ENCODE data around the gene PUS1. TPM values are rescaled to one million over a fixed set of nuclear protein-coding genes. Genes with fewer than 3 reads are reported as not detected.
A peak's percentile ranks its signal among the peaks of the same experiment; 100 is the strongest.
"Not testable (repeated sequence)": the region's sequence is repeated elsewhere in the genome, so short reads cannot be mapped to it uniquely, and the experiment has no call there.

PUS1 gene
- total RNA-seq, 5 donors from 2014 or later (not counting 1 experiment from before 2014, with no cell fraction given), result 27.8 to 71.4 (median 66.5) TPM

DNA sequence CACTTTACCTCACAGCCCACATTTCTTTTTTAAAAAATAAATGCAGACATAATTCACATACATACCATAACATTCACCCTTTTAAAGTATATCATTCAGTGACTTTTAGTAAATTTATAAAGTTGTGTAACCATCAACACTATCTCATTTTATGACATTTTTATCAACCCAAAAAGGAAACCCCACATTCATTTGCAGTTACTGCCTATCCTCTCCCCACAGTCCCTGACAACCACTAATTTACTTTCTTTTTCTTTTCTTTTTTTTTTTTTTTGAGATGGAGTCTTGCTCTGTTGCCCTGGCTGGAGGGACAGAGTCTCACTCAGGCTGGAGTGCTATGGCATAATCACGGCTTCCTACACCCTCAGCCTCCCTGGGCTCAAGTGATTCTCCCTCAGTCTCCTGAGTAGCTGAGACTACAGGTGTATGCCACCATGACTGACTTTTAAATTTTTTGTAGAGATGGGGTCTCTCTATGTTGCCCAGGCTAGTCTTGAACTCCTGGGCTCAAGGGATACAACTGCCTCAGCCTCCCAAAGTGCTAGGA is 19.2 kb downstream of the PUS1 start:
- POLR2A ChIA-PET, result no interaction called here
- Histone ChIP-seq H3K27me3 (replicated peaks in 1 of 2; ENCODE audit: control insufficient read depth in 2 of 2, extremely low read depth in 1 of 2, insufficient read depth in 2 of 2, low read length in 1 of 2) (no peaks in the 10 kb centered on the region), H3K9me3 (no peaks in the 10 kb centered on the region), H3K27ac (ENCODE audit: low read length) (peak overlapping the region; percentile 60), H3K36me3 (ENCODE audit: control insufficient read depth in 2 of 2, extremely low read depth in 1 of 2, insufficient read depth in 1 of 2, low read length in 1 of 2) (peaks cover 4 to 13% of the 10 kb centered on the region in 2 donors), H3K4me3 (ENCODE audit: control insufficient read depth in 1 of 2, extremely low read depth in 1 of 2, low read length in 1 of 2) (no peak overlapping the region), H3K4me1 (ENCODE audit: control insufficient read depth in 1 of 2, extremely low read depth in 1 of 2, insufficient read depth in 2 of 2, low read length in 2 of 2) (peaks cover 4 to 42% of the 10 kb centered on the region in 2 experiments)
- no CpG with 5 or more reads among the region's 1 CpG for WGBS (ENCODE audit: insufficient coverage)
- CTCF ChIA-PET, result interaction anchor here in 1 of 2 donors (0.7 kb wide), 1 partner anchor 759 kb away, joined by 4 read pairs; no protein-coding TSS in a partner anchor
- H3K4me1 Mint-ChIP-seq, result peaks cover 24 to 37% (median 36%) of the 10 kb centered on the region in 3 donors
- no peak for ATAC-seq (replicated peaks in 1 of 4)
- no peaks in the 10 kb centered on the region for H3K9me3 Mint-ChIP-seq
- H3K4me3 Mint-ChIP-seq, result peak overlapping the region; percentile 61 to 89 (median 79)
- peak overlapping the region; percentile 87 to 90 for H3K27ac Mint-ChIP-seq
- H3K27me3 Mint-ChIP-seq, result no peaks in the 10 kb centered on the region
- peaks cover 13% of the 10 kb centered on the region for H3K36me3 Mint-ChIP-seq
- DNase-seq, result peak in 1 of 35 experiments; percentile 21

DNA sequence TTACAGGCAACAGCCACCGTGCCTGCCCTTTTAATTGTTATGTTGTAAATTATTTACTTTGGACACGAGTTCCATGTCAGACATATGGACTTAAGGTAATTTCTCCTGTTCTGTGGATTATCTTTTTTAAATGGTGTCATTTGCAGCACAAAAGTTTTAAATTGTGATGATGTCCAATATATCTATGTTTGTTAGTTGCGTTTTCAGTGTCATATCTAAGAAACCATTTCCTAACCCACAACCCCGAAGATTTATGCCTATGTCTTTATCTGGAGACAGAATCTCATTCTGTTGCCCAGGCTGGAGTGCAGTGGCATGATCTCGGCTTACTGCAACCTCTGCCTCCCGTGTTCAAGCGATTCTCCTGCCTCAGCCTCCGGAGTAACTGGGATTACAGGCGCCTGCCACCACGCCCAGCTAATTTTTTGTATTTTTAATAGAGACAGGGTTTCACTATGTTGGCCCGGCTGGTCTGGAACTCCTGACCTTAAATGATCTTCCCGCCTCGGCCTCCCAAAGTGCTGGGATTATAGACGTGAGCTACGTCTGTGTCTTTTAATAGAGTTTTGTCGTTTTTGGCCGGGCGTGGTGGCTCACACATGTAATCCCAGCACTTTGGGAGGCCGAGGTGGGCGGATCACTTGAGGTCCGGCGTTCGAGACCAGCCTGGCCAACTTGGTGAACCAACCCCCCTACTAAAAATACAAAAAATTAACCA is 19.8 kb downstream of the PUS1 start:
- peaks cover 26 to 42% (median 40%) of the 10 kb centered on the region in 3 donors for H3K4me1 Mint-ChIP-seq
- Histone ChIP-seq H3K4me3 (ENCODE audit: control insufficient read depth in 1 of 2, extremely low read depth in 1 of 2, low read length in 1 of 2) (peak overlapping the region; percentile 29 to 89), H3K4me1 (ENCODE audit: control insufficient read depth in 1 of 2, extremely low read depth in 1 of 2, insufficient read depth in 2 of 2, low read length in 2 of 2) (peaks cover 4 to 42% of the 10 kb centered on the region in 2 experiments), H3K27ac (ENCODE audit: low read length) (peak overlapping the region; percentile 60)
- not testable (repeated sequence) for H3K36me3 Mint-ChIP-seq; H3K36me3 ChIP-seq (ENCODE audit: control insufficient read depth in 2 of 2, extremely low read depth in 1 of 2, insufficient read depth in 1 of 2, low read length in 1 of 2); H3K9me3 ChIP-seq; H3K27me3 ChIP-seq (replicated peaks in 1 of 2; ENCODE audit: control insufficient read depth in 2 of 2, extremely low read depth in 1 of 2, insufficient read depth in 2 of 2, low read length in 1 of 2); ATAC-seq (replicated peaks in 1 of 4); H3K9me3 Mint-ChIP-seq; H3K27me3 Mint-ChIP-seq
- POLR2A ChIA-PET, result interaction anchor here in 1 of 2 donors (0.6 kb wide), 1 partner anchor 56 kb away, joined by 3 read pairs; no protein-coding TSS in a partner anchor
- WGBS (ENCODE audit: insufficient coverage), result 23% methylated on average over 2 of the region's 23 CpGs
- CTCF ChIA-PET, result interaction anchor here (0.5 to 1.8 kb wide), 4 partner anchors 19 to 1140 kb away, joined by 3 to 9 read pairs (median 4); no protein-coding TSS in a partner anchor
- H3K27ac Mint-ChIP-seq, result peak overlapping the region; percentile 87 to 90
- DNase-seq, result peak in 3 of 35 experiments; percentile 7 to 35 (median 10)
- H3K4me3 Mint-ChIP-seq, result peak overlapping the region; percentile 79 to 89 (median 79)

DNA sequence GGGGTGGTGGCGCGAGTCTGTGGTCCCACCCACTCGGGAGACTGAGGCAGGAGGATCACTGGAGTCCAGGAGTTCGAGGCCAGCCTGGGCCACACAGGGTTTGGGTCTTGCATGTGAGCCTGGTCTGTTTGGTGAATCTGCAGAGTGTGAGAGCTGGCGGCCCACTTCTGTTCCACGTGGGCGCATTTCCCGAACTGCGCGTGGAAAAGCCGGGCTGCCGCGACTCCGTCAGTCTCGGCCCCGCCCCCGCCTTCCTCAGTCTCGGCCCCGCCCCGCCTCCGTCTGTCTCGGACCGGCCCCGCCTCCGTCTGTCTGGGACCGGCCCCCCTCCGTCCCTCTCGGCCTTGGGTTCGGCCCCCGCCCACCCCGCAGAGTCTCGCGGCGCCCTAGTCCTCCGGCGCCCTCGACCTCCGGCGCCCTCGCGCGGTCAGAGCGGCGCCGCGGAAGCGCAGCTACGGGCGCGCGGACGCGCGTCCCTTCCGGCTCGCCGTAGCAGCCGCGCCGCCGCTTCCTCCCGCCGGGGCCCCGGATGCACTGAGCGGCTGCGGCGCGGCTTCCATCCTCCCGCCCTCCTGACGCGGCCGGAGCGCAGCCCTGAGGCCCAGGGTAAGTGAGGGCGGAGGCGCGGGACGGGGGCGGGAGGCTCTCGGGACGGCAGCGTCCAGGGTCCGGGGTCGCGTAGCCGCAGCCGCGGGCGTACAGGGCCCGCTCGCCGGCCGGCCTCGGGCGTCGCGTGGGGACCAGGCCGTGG is 20.5 kb downstream of the PUS1 start, which contains the start of gene EP400:
TSS of gene EP400 (plus strand) at position 512 of the 751 bp plus-strand sequence. CDS start 10,678 bp downstream, outside the sequence.
- ATAC-seq (replicated peaks in 1 of 4), result peak; percentile 89 to 96 (median 94)
- Histone ChIP-seq H3K9me3 (no peaks in the 10 kb centered on the region), H3K36me3 (ENCODE audit: control insufficient read depth in 2 of 2, extremely low read depth in 1 of 2, insufficient read depth in 1 of 2, low read length in 1 of 2) (peaks cover 1 to 2% of the 10 kb centered on the region in 2 donors), H3K27ac (ENCODE audit: low read length) (peak within 1 kb of the TSS; percentile 60), H3K4me3 (ENCODE audit: control insufficient read depth in 1 of 2, extremely low read depth in 1 of 2, low read length in 1 of 2) (peak within 1 kb of the TSS; percentile 73 to 89), H3K27me3 (replicated peaks in 1 of 2; ENCODE audit: control insufficient read depth in 2 of 2, extremely low read depth in 1 of 2, insufficient read depth in 2 of 2, low read length in 1 of 2) (no peaks in the 10 kb centered on the region), H3K4me1 (ENCODE audit: control insufficient read depth in 1 of 2, extremely low read depth in 1 of 2, insufficient read depth in 2 of 2, low read length in 2 of 2) (peaks cover 4 to 42% of the 10 kb centered on the region in 2 experiments)
- under 1% methylated on average over 94 of the region's 97 CpGs for WGBS (ENCODE audit: insufficient coverage)
- peak; percentile 71 to 96 (median 84) for DNase-seq
- no peaks in the 10 kb centered on the region for H3K9me3 Mint-ChIP-seq
- POLR2A ChIA-PET, result interaction anchor here (0.6 to 0.9 kb wide), 3 partner anchors 32 to 106 kb away, joined by 3 to 9 read pairs (median 3); no protein-coding TSS in a partner anchor
- H3K4me1 Mint-ChIP-seq, result peaks cover 28 to 44% (median 43%) of the 10 kb centered on the region in 3 donors
- H3K4me3 Mint-ChIP-seq, result peak within 1 kb of the TSS; percentile 89 to 93 (median 91)
- CTCF ChIA-PET, result interaction anchor here (0.5 to 1.8 kb wide), 6 partner anchors 10 to 1141 kb away, joined by 3 to 9 read pairs (median 4); no protein-coding TSS in a partner anchor
- no peaks in the 10 kb centered on the region for H3K27me3 Mint-ChIP-seq
- peaks cover 7% of the 10 kb centered on the region for H3K36me3 Mint-ChIP-seq
- H3K27ac Mint-ChIP-seq, result peak within 1 kb of the TSS; percentile 87 to 90

DNA sequence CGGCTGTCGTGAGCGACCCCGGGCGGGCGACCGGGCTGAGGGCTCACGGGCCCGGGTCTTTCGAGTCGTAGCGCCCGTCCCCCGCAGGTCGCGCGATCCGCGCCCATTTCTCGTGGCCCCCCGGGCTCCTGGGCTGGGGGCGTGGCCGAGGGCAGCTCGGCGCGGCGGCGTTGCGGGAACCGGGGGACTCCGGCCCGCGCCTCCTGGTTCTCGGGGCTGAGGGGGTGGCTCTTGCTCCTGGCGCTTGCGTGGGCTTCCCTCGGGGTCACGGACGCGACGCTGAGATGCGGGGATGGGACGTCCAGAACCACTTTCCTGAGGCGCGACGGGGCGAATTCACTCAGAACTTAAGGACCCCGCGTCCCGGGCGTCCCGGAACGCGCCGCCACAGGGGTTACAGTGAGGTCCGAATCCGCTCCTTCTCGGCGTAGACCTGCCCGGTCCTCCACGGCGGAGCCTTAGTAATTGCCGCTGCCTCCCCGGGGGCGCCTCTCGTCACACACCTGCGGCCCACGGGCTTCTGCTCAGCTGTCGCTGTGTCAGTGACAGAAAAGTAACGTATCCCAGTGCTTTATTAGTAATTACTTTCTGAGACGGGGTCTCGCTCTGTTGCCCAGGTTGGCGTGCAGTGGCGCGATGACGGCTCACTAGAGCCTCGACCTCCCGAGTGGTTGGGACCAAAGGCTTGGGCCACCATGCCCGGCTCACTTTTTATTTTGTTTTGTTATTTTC is 21.3 kb downstream of the PUS1 start:
- Histone ChIP-seq H3K4me3 (ENCODE audit: control insufficient read depth in 1 of 2, extremely low read depth in 1 of 2, low read length in 1 of 2) (peak overlapping the region; percentile 73 to 89), H3K4me1 (ENCODE audit: control insufficient read depth in 1 of 2, extremely low read depth in 1 of 2, insufficient read depth in 2 of 2, low read length in 2 of 2) (peaks cover 4 to 42% of the 10 kb centered on the region in 2 experiments), H3K27ac (ENCODE audit: low read length) (no peak overlapping the region), H3K27me3 (replicated peaks in 1 of 2; ENCODE audit: control insufficient read depth in 2 of 2, extremely low read depth in 1 of 2, insufficient read depth in 2 of 2, low read length in 1 of 2) (no peaks in the 10 kb centered on the region), H3K36me3 (ENCODE audit: control insufficient read depth in 2 of 2, extremely low read depth in 1 of 2, insufficient read depth in 1 of 2, low read length in 1 of 2) (no peaks in the 10 kb centered on the region), H3K9me3 (no peaks in the 10 kb centered on the region)
- Mint-ChIP-seq H3K9me3 (no peaks in the 10 kb centered on the region), H3K4me3 (peak overlapping the region; percentile 89 to 93 (median 91)), H3K36me3 (no peaks in the 10 kb centered on the region), H3K4me1 (peaks cover 31 to 50% (median 47%) of the 10 kb centered on the region in 3 donors), H3K27me3 (no peaks in the 10 kb centered on the region), H3K27ac (peak overlapping the region; percentile 84 to 86)
- POLR2A ChIA-PET, result interaction anchor here (0.6 to 0.9 kb wide), 2 partner anchors 32 to 107 kb away, joined by 3 to 9 read pairs; no protein-coding TSS in a partner anchor
- under 1% methylated on average over 68 of the region's 79 CpGs for WGBS (ENCODE audit: insufficient coverage)
- CTCF ChIA-PET, result interaction anchor here (0.6 to 1.8 kb wide), 5 partner anchors 9 to 179 kb away, joined by 3 to 9 read pairs (median 5); no protein-coding TSS in a partner anchor
- ATAC-seq (replicated peaks in 1 of 4) (peak; percentile 1 to 24 (median 14)), DNase-seq (peak in 17 of 35 experiments; percentile 6 to 53 (median 18))

DNA sequence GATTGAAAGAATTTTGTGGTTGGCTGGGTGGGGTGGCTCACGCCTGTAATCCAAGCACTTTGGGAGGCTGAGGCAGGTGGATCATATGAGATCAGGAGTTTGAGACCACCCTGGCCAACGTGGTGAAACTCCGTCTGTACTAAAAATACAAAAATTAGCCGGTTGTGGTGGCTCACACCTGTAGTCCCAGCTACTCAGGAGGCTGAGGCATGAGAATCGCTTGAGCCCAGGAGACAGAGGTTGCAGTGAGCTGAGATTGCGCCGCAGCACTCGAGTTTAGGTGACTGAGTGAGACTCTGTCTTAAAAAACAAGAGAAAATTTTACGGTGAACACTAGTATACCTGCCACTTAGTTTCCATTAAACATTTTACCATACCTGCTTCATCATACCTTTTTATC is 24.7 kb downstream of the PUS1 start:
- not testable (repeated sequence) for H3K9me3 ChIP-seq; H3K36me3 Mint-ChIP-seq; DNase-seq; H3K4me3 Mint-ChIP-seq; H3K36me3 ChIP-seq (ENCODE audit: control insufficient read depth in 2 of 2, extremely low read depth in 1 of 2, insufficient read depth in 1 of 2, low read length in 1 of 2); H3K9me3 Mint-ChIP-seq; H3K27ac Mint-ChIP-seq; H3K27me3 Mint-ChIP-seq; ATAC-seq (replicated peaks in 1 of 4); H3K27ac ChIP-seq (ENCODE audit: low read length); H3K4me3 ChIP-seq (ENCODE audit: control insufficient read depth in 1 of 2, extremely low read depth in 1 of 2, low read length in 1 of 2); H3K27me3 ChIP-seq (replicated peaks in 1 of 2; ENCODE audit: control insufficient read depth in 2 of 2, extremely low read depth in 1 of 2, insufficient read depth in 2 of 2, low read length in 1 of 2)
- WGBS (ENCODE audit: insufficient coverage), result 93% methylated on average over 7 of the region's 9 CpGs
- POLR2A ChIA-PET, result interaction anchor here in 1 of 2 donors (0.6 kb wide), 1 partner anchor 73 kb away, joined by 21 read pairs; no protein-coding TSS in a partner anchor
- H3K4me1 Mint-ChIP-seq, result peaks cover 48 to 66% (median 64%) of the 10 kb centered on the region in 3 donors
- CTCF ChIA-PET, result interaction anchor here in 1 of 2 donors (1.0 kb wide), 1 partner anchor 198 kb away, joined by 3 read pairs; no protein-coding TSS in a partner anchor
- peaks cover 2 to 48% of the 10 kb centered on the region in 2 experiments for H3K4me1 ChIP-seq (ENCODE audit: control insufficient read depth in 1 of 2, extremely low read depth in 1 of 2, insufficient read depth in 2 of 2, low read length in 2 of 2)
